ENCODE measurements around the gene SPHK1. TPM values are rescaled to one million over a fixed set of nuclear protein-coding genes. Genes with fewer than 3 reads are reported as not detected.

Gene SPHK1
- total and polyA plus RNA-seq, 4 donors: 8.6 to 24.5 (median 18.0) TPM

- ATAC-seq (ENCODE audit: low FRiP score) (no peak), DNase-seq (no peak)
- 92 to 93% methylated on average over 21 of the region's 21 CpGs for WGBS, 2 donors
- no peak overlapping the region for H3K4me3 ChIP-seq (ENCODE audit: low read length in 2 of 2)
- H3K27me3 ChIP-seq (ENCODE audit: control insufficient read depth in 1 of 2, insufficient read depth in 2 of 2, low read length in 1 of 2): no peaks in the 10 kb centered on the region
- no peaks in the 10 kb centered on the region for H3K36me3 ChIP-seq (ENCODE audit: control insufficient read depth in 1 of 2, insufficient read depth in 2 of 2, low read length in 1 of 2)
- no peaks in the 10 kb centered on the region for H3K4me1 ChIP-seq (ENCODE audit: control insufficient read depth in 1 of 2, insufficient read depth in 2 of 2, low read length in 2 of 2)
- no peak overlapping the region for H3K27ac ChIP-seq (ENCODE audit: low read depth in 1 of 2, low read length in 2 of 2)
- H3K9me3 ChIP-seq (ENCODE audit: control insufficient read depth, low read length): no peaks in the 10 kb centered on the region
- intact Hi-C loops (cut with DNase I): no loop called here
These were observed 4.6 kb upstream of the SPHK1 start for GRCh38 chr17:76379646-76380376.

- no peaks in the 10 kb centered on the region for H3K36me3 ChIP-seq (ENCODE audit: control insufficient read depth in 1 of 2, insufficient read depth in 2 of 2, low read length in 1 of 2)
- H3K4me1 ChIP-seq (ENCODE audit: control insufficient read depth in 1 of 2, insufficient read depth in 2 of 2, low read length in 2 of 2): no peaks in the 10 kb centered on the region
- WGBS, 2 donors: 82 to 89% methylated on average over 19 of the region's 19 CpGs
- ATAC-seq (ENCODE audit: low FRiP score) (no peak), DNase-seq (peak in 1 of 2 donors; percentile 74)
- H3K4me3 ChIP-seq (ENCODE audit: low read length in 2 of 2): no peak overlapping the region
- no peaks in the 10 kb centered on the region for H3K27me3 ChIP-seq (ENCODE audit: control insufficient read depth in 1 of 2, insufficient read depth in 2 of 2, low read length in 1 of 2)
- intact Hi-C loops (cut with DNase I): no loop called here
- no peaks in the 10 kb centered on the region for H3K9me3 ChIP-seq (ENCODE audit: control insufficient read depth, low read length)
- no peak overlapping the region for H3K27ac ChIP-seq (ENCODE audit: low read depth in 1 of 2, low read length in 2 of 2)
These were observed 2.6 kb upstream of the SPHK1 start for GRCh38 chr17:76381633-76382350.

- no peak overlapping the region for H3K27ac ChIP-seq (ENCODE audit: low read depth in 1 of 2, low read length in 2 of 2)
- H3K36me3 ChIP-seq (ENCODE audit: control insufficient read depth in 1 of 2, insufficient read depth in 2 of 2, low read length in 1 of 2): no peaks in the 10 kb centered on the region
- no peaks in the 10 kb centered on the region for H3K4me1 ChIP-seq (ENCODE audit: control insufficient read depth in 1 of 2, insufficient read depth in 2 of 2, low read length in 2 of 2)
- no peaks in the 10 kb centered on the region for H3K9me3 ChIP-seq (ENCODE audit: control insufficient read depth, low read length)
- H3K4me3 ChIP-seq (ENCODE audit: low read length in 2 of 2): no peak overlapping the region
- 21 to 24% methylated on average over 19 to 21 of the region's 21 CpGs for WGBS, 2 donors
- DNase-seq (peak; percentile 75 to 86), ATAC-seq (ENCODE audit: low FRiP score) (no peak)
- intact Hi-C loops (cut with DNase I): no loop called here
- no peaks in the 10 kb centered on the region for H3K27me3 ChIP-seq (ENCODE audit: control insufficient read depth in 1 of 2, insufficient read depth in 2 of 2, low read length in 1 of 2)
These were observed 2.0 kb upstream of the SPHK1 start for GRCh38 chr17:76382351-76382802.

GRCh38 chr17:76382803-76383545 is 1.4 kb upstream of the SPHK1 start:
- 0 to 1% methylated on average over 34 to 80 of the region's 80 CpGs for WGBS, 2 donors
- Histone ChIP-seq H3K27me3 (ENCODE audit: control insufficient read depth in 1 of 2, insufficient read depth in 2 of 2, low read length in 1 of 2) (no peaks in the 10 kb centered on the region), H3K4me3 (ENCODE audit: low read length in 2 of 2) (peak overlapping the region; percentile 39 to 50), H3K4me1 (ENCODE audit: control insufficient read depth in 1 of 2, insufficient read depth in 2 of 2, low read length in 2 of 2) (no peaks in the 10 kb centered on the region), H3K27ac (ENCODE audit: low read depth in 1 of 2, low read length in 2 of 2) (peak overlapping the region in 1 of 2 donors; percentile 20), H3K9me3 (ENCODE audit: control insufficient read depth, low read length) (no peaks in the 10 kb centered on the region), H3K36me3 (ENCODE audit: control insufficient read depth in 1 of 2, insufficient read depth in 2 of 2, low read length in 1 of 2) (no peaks in the 10 kb centered on the region)
- intact Hi-C loops (cut with DNase I): no loop called here
- ATAC-seq (ENCODE audit: low FRiP score): peak; percentile 55
- DNase-seq: peak; percentile 73 to 88

- H3K27ac ChIP-seq (ENCODE audit: low read depth in 1 of 2, low read length in 2 of 2): peak overlapping the region in 1 of 2 donors; percentile 15
- peak overlapping the region; percentile 39 to 50 for H3K4me3 ChIP-seq (ENCODE audit: low read length in 2 of 2)
- intact Hi-C loops (cut with DNase I): no loop called here
- ATAC-seq (ENCODE audit: low FRiP score): peak; percentile 36
- WGBS, 2 donors: 0 to 1% methylated on average over 46 to 65 of the region's 65 CpGs
- DNase-seq: peak; percentile 78 to 90
- no peaks in the 10 kb centered on the region for H3K36me3 ChIP-seq (ENCODE audit: control insufficient read depth in 1 of 2, insufficient read depth in 2 of 2, low read length in 1 of 2)
- H3K27me3 ChIP-seq (ENCODE audit: control insufficient read depth in 1 of 2, insufficient read depth in 2 of 2, low read length in 1 of 2): no peaks in the 10 kb centered on the region
- H3K9me3 ChIP-seq (ENCODE audit: control insufficient read depth, low read length): no peaks in the 10 kb centered on the region
- H3K4me1 ChIP-seq (ENCODE audit: control insufficient read depth in 1 of 2, insufficient read depth in 2 of 2, low read length in 2 of 2): no peaks in the 10 kb centered on the region
These were observed 725 bp upstream of the SPHK1 start for GRCh38 chr17:76383546-76384221.

- Histone ChIP-seq H3K4me1 (ENCODE audit: control insufficient read depth in 1 of 2, insufficient read depth in 2 of 2, low read length in 2 of 2) (no peaks in the 10 kb centered on the region), H3K27me3 (ENCODE audit: control insufficient read depth in 1 of 2, insufficient read depth in 2 of 2, low read length in 1 of 2) (no peaks in the 10 kb centered on the region), H3K4me3 (ENCODE audit: low read length in 2 of 2) (peak overlapping the region in 1 of 2 donors; percentile 39), H3K36me3 (ENCODE audit: control insufficient read depth in 1 of 2, insufficient read depth in 2 of 2, low read length in 1 of 2) (no peaks in the 10 kb centered on the region), H3K9me3 (ENCODE audit: control insufficient read depth, low read length) (no peaks in the 10 kb centered on the region), H3K27ac (ENCODE audit: low read depth in 1 of 2, low read length in 2 of 2) (no peak overlapping the region)
- WGBS, 2 donors: 1 to 2% methylated on average over 71 to 74 of the region's 74 CpGs
- peak; percentile 81 to 92 for DNase-seq
- intact Hi-C loops (cut with DNase I): loop anchor here in 1 of 2 donors (5.0 kb wide), 1 partner anchor 33 kb away; the partner anchor contains the start of gene PRPSAP1
- ATAC-seq (ENCODE audit: low FRiP score): peak; percentile 41
These were observed 830 bp downstream of the SPHK1 start for GRCh38 chr17:76384987-76385891.

- no peak overlapping the region for H3K27ac ChIP-seq (ENCODE audit: low read depth in 1 of 2, low read length in 2 of 2)
- H3K27me3 ChIP-seq (ENCODE audit: control insufficient read depth in 1 of 2, insufficient read depth in 2 of 2, low read length in 1 of 2): no peaks in the 10 kb centered on the region
- peak; percentile 48 for ATAC-seq (ENCODE audit: low FRiP score)
- H3K4me1 ChIP-seq (ENCODE audit: control insufficient read depth in 1 of 2, insufficient read depth in 2 of 2, low read length in 2 of 2): no peaks in the 10 kb centered on the region
- H3K9me3 ChIP-seq (ENCODE audit: control insufficient read depth, low read length): no peaks in the 10 kb centered on the region
- no peaks in the 10 kb centered on the region for H3K36me3 ChIP-seq (ENCODE audit: control insufficient read depth in 1 of 2, insufficient read depth in 2 of 2, low read length in 1 of 2)
- intact Hi-C loops (cut with DNase I): loop anchor here in 1 of 2 donors (5.0 kb wide), 1 partner anchor 34 kb away; the partner anchor contains the start of gene PRPSAP1
- no peak overlapping the region for H3K4me3 ChIP-seq (ENCODE audit: low read length in 2 of 2)
- 31 to 35% methylated on average over 50 to 52 of the region's 52 CpGs for WGBS, 2 donors
- peak; percentile 89 to 95 for DNase-seq
These were observed 1.7 kb downstream of the SPHK1 start for GRCh38 chr17:76385892-76386786.
